Heart left ventricle (tissue), 16 donors: ENCODE measurements around the gene HSF2BP. TPM values are rescaled to one million over a fixed set of nuclear protein-coding genes. Genes with fewer than 3 reads are reported as not detected.
"Not testable (repeated sequence)": the region's sequence is repeated elsewhere in the genome, so short reads cannot be mapped to it uniquely, and the experiment has no call there.

Experiments used
- ATAC-seq, 4 donors: fragments of 200-7000 bp; cut with Tn5 transposase; one replicate each; pipeline ENCODE4 v1.9.1; 2020 to 2022; ENCODE audit warnings: moderate library complexity in 4 of 4, mild to moderate bottlenecking in 3 of 4, moderate number of reproducible peaks in 1 of 4
- DNase-seq, 5 donors: peaks; one replicate each; pipeline ENCODE4 v3.0.0-alpha.2; 2020
- H3K27ac ChIP-seq, 12 donors: fragments of 200-600 bp; sonication (generic) in 4 of 12; one replicate each; pipeline versions ENCODE4 v1.5.0 to v1.8.0; 2016 to 2022; ENCODE audit warnings: mild to moderate bottlenecking in 2 of 12
- H3K27me3 ChIP-seq, 9 donors: fragments of 200-600 bp; sonication (generic) in 2 of 9; one replicate each; pipeline versions ENCODE4 v1.5.1 to v1.8.0; 2016 to 2022; ENCODE audit warnings: mild to moderate bottlenecking in 3 of 9
- H3K36me3 ChIP-seq, 9 donors: fragments of 200-600 bp; sonication (generic) in 2 of 9; one replicate each; pipeline versions ENCODE4 v1.5.0 to v1.8.0; 2018 to 2022; ENCODE audit warnings: mild to moderate bottlenecking in 2 of 9
- H3K4me1 ChIP-seq, 12 donors: fragments of 200-600 bp; sonication (generic) in 4 of 12; one replicate each; pipeline versions ENCODE4 v1.5.0 to v1.8.0; 2016 to 2022; ENCODE audit warnings: mild to moderate bottlenecking in 3 of 12
- H3K4me3 ChIP-seq, 12 donors: fragments of 200-600 bp; sonication (generic) in 4 of 12; one replicate each; pipeline versions ENCODE4 v1.5.0 to v1.8.0; 2017 to 2022; ENCODE audit warnings: mild to moderate bottlenecking in 9 of 12, moderate library complexity in 4 of 12
- H3K9me3 ChIP-seq, 12 donors: fragments of 200-600 bp; sonication (generic) in 4 of 12; one replicate each; pipeline versions ENCODE4 v1.5.0 to v1.8.0; 2016 to 2022; ENCODE audit warnings: mild to moderate bottlenecking in 1 of 12
- POLR2A ChIP-seq, 2 donors: fragments of 450-650 bp; IDR thresholded peaks; one replicate each; pipeline ENCODE4 v1.6.1; 2017; ENCODE audit warnings: antibody characterized with exemption in 2 of 2, mild to moderate bottlenecking in 2 of 2, moderate library complexity in 2 of 2
- WGBS, 4 donors: extraction: QIAGEN DNeasy Blood & Tissue Kit in 2 of 4; methylation state at CpG; one replicate each; pipeline versions ENCODE4 v1.1.5 to v1.1.7; 2013 to 2018; 5-methylcytosine and 5-hydroxymethylcytosine counted together
- intact Hi-C, 10 donors: fragments of 100-400 bp; cut with DNase I; formaldehyde crosslinking; loops; one replicate each; pipeline versions ENCODE4 v1.11.1 to v1.14.2; 2022
- polyA plus RNA-seq, 2 donors: library from polyadenylated mRNA; stranded (reverse); fragments of 200-250 nt; gene quantifications; one replicate each; pipeline ENCODE4 v1.2.3, GENCODE V29; 2013
- total RNA-seq, 9 donors: library from RNA; depleted of rRNA in 2 of 9; stranded (reverse); fragments of >200 nt in 2 of 9; fragmentation: NEBNext Ultra II Directional in 3 of 9; extraction: Animal tissue kit (Norgen Biotek cat#: 25700) in 3 of 9; gene quantifications; one replicate each; pipeline versions ENCODE4 v1.1.0 to v1.2.4, GENCODE V29; 2016 to 2023
- TF ChIP-seq, protein P1 (sequence below), 12 donors: fragments of 200-600 bp; sonication (generic) in 4 of 12; IDR thresholded peaks; one replicate each; pipeline versions ENCODE4 v1.5.0 to v1.8.0; 2018 to 2022; ENCODE audit warnings: antibody characterized with exemption in 12 of 12, mild to moderate bottlenecking in 5 of 12
- donor health status: ischemic (EF 13 %, LVEDD 7.1; RV severe dilation, severe dysfunction).
- donor health status: healthy with polysubstance abuse.
- donor health status: DM: no; HTN: yes; CAD: no.
- donor health status: DM: no; HTN: no; CAD: no.
- donor health status: ischemic (EF 25% LVEDD 6.9; RV normal size, moderate dysfunction).
- donor health status: ischemic (EF 25% LVEDD 5.7; RV mildly dilated, moderate dysfunction).
- donor health status: healthy.
- donor health status: DM: yes; HTN: yes; CAD: no.
- donor health status: ischemic (EF 35%, LVEDD 5.7; RV mildly dilated, moderate dysfunction).
- donor health status: nonischemic (EF 11% LVEDD 7.7; RV severe dilation, severe dysfunction).
- donor health status: DM: yes; HTN: yes; CAD: no.
- donor health status: PGD.
- donor health status: ischemic (EF 29% LVEDD 5.4; RV normal size, mild dysfunction).
- donor health status: nonischemic (EF 23%, LVEDD 6.1; RV moderate dilation, normal function).

The HSF2BP gene
- total and polyA plus RNA-seq, 11 donors: 0.08 to 0.32 (median 0.19) TPM; not detected in 8

DNA sequence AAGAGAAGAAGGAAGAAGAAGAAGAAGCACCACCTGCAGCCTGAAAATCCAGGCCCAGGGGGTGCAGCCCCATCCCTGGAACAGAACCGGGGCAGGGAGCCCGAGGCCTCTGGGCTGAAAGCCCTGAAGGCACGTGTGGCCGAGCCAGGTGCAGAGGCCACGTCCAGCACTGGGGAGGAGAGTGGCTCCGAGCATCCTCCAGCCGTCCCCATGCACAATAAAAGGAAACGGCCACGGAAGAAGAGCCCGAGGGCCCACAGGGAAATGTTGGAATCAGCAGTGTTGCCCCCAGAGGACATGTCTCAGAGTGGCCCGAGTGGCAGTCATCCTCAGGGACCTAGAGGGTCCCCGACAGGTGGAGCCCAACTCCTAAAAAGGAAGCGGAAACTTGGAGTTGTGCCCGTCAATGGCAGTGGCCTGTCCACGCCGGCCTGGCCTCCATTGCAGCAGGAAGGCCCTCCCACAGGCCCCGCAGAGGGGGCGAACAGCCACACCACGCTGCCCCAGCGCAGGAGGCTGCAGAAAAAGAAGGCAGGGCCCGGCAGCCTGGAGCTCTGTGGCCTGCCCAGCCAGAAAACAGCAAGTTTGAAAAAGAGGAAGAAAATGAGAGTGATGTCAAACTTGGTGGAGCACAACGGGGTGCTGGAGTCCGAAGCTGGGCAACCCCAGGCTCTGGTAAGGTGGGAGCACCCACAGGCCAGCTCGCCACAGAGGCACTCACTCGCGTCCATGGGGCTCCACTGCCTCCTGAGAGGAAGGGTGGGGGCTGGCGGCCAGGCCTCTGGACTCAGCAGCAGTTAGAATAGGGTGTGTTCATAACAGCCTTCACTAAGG lies 28.5 kb upstream of the HSF2BP start:
- intact Hi-C loops: no loop called here
- TF ChIP-seq, protein P1, sequence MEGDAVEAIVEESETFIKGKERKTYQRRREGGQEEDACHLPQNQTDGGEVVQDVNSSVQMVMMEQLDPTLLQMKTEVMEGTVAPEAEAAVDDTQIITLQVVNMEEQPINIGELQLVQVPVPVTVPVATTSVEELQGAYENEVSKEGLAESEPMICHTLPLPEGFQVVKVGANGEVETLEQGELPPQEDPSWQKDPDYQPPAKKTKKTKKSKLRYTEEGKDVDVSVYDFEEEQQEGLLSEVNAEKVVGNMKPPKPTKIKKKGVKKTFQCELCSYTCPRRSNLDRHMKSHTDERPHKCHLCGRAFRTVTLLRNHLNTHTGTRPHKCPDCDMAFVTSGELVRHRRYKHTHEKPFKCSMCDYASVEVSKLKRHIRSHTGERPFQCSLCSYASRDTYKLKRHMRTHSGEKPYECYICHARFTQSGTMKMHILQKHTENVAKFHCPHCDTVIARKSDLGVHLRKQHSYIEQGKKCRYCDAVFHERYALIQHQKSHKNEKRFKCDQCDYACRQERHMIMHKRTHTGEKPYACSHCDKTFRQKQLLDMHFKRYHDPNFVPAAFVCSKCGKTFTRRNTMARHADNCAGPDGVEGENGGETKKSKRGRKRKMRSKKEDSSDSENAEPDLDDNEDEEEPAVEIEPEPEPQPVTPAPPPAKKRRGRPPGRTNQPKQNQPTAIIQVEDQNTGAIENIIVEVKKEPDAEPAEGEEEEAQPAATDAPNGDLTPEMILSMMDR (IDR thresholded peaks at IDR 0.05): no peak
- TF ChIP-seq POLR2A (IDR thresholded peaks at IDR 0.05): no peak
- peaks cover 0 to 100% (median 98%) of the 10 kb centered on the region in 9 donors for H3K36me3 ChIP-seq
- ATAC-seq: peak in 3 of 4 donors; percentile 18 to 47 (median 23)
- peaks cover 0 to 22% (median 0%) of the 10 kb centered on the region in 12 donors for H3K4me1 ChIP-seq
- no peaks in the 10 kb centered on the region for H3K9me3 ChIP-seq
- H3K27ac ChIP-seq: peak overlapping the region in 2 of 12 donors; percentile 9 to 57
- no peak overlapping the region for H3K4me3 ChIP-seq
- DNase-seq: peak in 2 of 5 donors; percentile 30 to 32
- H3K27me3 ChIP-seq: no peaks in the 10 kb centered on the region
- WGBS, 4 donors: 65 to 75% (median 70%) methylated on average over 26 to 27 of the region's 27 CpGs

GRCh38 chr21:43686811-43687565 lies 27.7 kb upstream of the HSF2BP start:
- Histone ChIP-seq H3K27me3 (no peaks in the 10 kb centered on the region), H3K27ac (peak overlapping the region in 2 of 12 donors; percentile 9 to 14), H3K36me3 (peaks cover 0 to 100% (median 98%) of the 10 kb centered on the region in 9 donors), H3K4me3 (no peak overlapping the region), H3K4me1 (peaks cover 0 to 22% (median 0%) of the 10 kb centered on the region in 12 donors), H3K9me3 (no peaks in the 10 kb centered on the region)
- intact Hi-C loops: no loop called here
- DNase-seq (no peak), ATAC-seq (no peak)
- WGBS, 4 donors: 86 to 89% (median 88%) methylated on average over 21 of the region's 21 CpGs
- TF ChIP-seq POLR2A (IDR thresholded peaks at IDR 0.05): no peak
- TF ChIP-seq, protein P1 (IDR thresholded peaks at IDR 0.05): no peak

- no peak overlapping the region for H3K4me3 ChIP-seq
- DNase-seq: no peak
- 54 to 68% (median 60%) methylated on average over 3 of the region's 3 CpGs for WGBS, 4 donors
- H3K36me3 ChIP-seq: peaks cover 0 to 99% (median 93%) of the 10 kb centered on the region in 9 donors
- peak overlapping the region in 4 of 12 donors; percentile 14 to 71 (median 42) for H3K27ac ChIP-seq
- no peaks in the 10 kb centered on the region for H3K9me3 ChIP-seq
- peak in 3 of 4 donors; percentile 37 to 77 (median 72) for ATAC-seq
- intact Hi-C loops: no loop called here
- no peaks in the 10 kb centered on the region for H3K27me3 ChIP-seq
- TF ChIP-seq, protein P1 (IDR thresholded peaks at IDR 0.05): no peak
- no peak for TF ChIP-seq POLR2A (IDR thresholded peaks at IDR 0.05)
- H3K4me1 ChIP-seq: peaks cover 0 to 22% (median 0%) of the 10 kb centered on the region in 12 donors
These were observed 25.1 kb upstream of the HSF2BP start for GRCh38 chr21:43684424-43684823.

- Histone ChIP-seq H3K4me1 (peaks cover 0 to 8% (median 0%) of the 10 kb centered on the region in 12 donors), H3K27ac (no peak overlapping the region), H3K36me3 (peaks cover 0 to 99% (median 93%) of the 10 kb centered on the region in 9 donors), H3K9me3 (no peaks in the 10 kb centered on the region), H3K27me3 (no peaks in the 10 kb centered on the region), H3K4me3 (no peak overlapping the region)
- no peak for DNase-seq
- ATAC-seq: no peak
- WGBS, 4 donors: 94 to 99% (median 99%) methylated on average over 6 of the region's 6 CpGs
- intact Hi-C loops: no loop called here
- TF ChIP-seq, protein P1 (IDR thresholded peaks at IDR 0.05): no peak
- TF ChIP-seq POLR2A (IDR thresholded peaks at IDR 0.05): no peak
These were observed 22.4 kb upstream of the HSF2BP start for GRCh38 chr21:43681650-43682049.

GRCh38 chr21:43680421-43680820 lies 21.1 kb upstream of the HSF2BP start:
- H3K4me1 ChIP-seq, H3K27ac ChIP-seq, H3K27me3 ChIP-seq, H3K4me3 ChIP-seq, DNase-seq, H3K9me3 ChIP-seq, intact Hi-C loops, ATAC-seq: not testable (repeated sequence)
- 80 to 98% (median 93%) methylated on average over 6 of the region's 6 CpGs for WGBS, 4 donors
- H3K36me3 ChIP-seq: peaks cover 3 to 99% (median 93%) of the 10 kb centered on the region in 9 donors
